Stimulated activated CD4-positive, alpha-beta T cell treated with anti-CD3 and anti-CD28 coated beads, Interleukin-1b, Interleukin-23, amount 100 ng/mL, for 1 hour (primary cell): ENCODE results near the gene RHBDL2.
"Not testable (repeated sequence)": the region's sequence is repeated elsewhere in the genome, so short reads cannot be mapped to it uniquely, and the experiment has no call there.

Experiments
- DNase-seq, 2 donors: peaks; one replicate each; pipeline ENCODE4 v3.0.0-alpha.2; 2020; ENCODE audit warnings: low read depth in 2 of 2

Gene RHBDL2

GRCh38 chr1:38881487-38881886, 60.1 kb downstream of the RHBDL2 start, which contains the start of gene GJA9:
GJA9 (minus strand) TSS chr1:38881587; CDS start chr1:38876098, 5,489 bp downstream.
- DNase-seq = no peak

GRCh38 chr1:38875811-38876210, 65.8 kb downstream of the RHBDL2 start:
- DNase-seq = no peak

GRCh38 chr1:38873027-38873969, 68.3 kb downstream of the RHBDL2 start, which contains the start of gene MYCBP:
MYCBP (minus strand) TSS chr1:38873348; CDS start chr1:38873305, 43 bp downstream.
- DNase-seq = peak; percentile 89 to 95

- DNase-seq = no peak
These were observed 69.1 kb downstream of the RHBDL2 start for GRCh38 chr1:38872401-38873026.

GRCh38 chr1:38870996-38871395, 70.6 kb downstream of the RHBDL2 start:
- no peak for DNase-seq

- DNase-seq = no peak
These were observed 74.4 kb downstream of the RHBDL2 start for GRCh38 chr1:38867208-38867607.

- no peak for DNase-seq
These were observed 76.4 kb downstream of the RHBDL2 start for GRCh38 chr1:38865112-38865715.

GRCh38 chr1:38860454-38860795, 81.2 kb downstream of the RHBDL2 start:
- no peak for DNase-seq

- DNase-seq = peak; percentile 94 to 95
These were observed 81.8 kb downstream of the RHBDL2 start, which contains the start of gene RRAGC for GRCh38 chr1:38859561-38860453. RRAGC (minus strand) TSS chr1:38859772; CDS start chr1:38859646, 126 bp downstream.

GRCh38 chr1:38858833-38859560, 82.6 kb downstream of the RHBDL2 start:
- DNase-seq = peak; percentile 3 to 15

- no peak for DNase-seq
These were observed 88.8 kb downstream of the RHBDL2 start for GRCh38 chr1:38852780-38853179.

GRCh38 chr1:38848071-38848470, 93.6 kb downstream of the RHBDL2 start:
- DNase-seq = no peak

- no peak for DNase-seq
These were observed 95.4 kb downstream of the RHBDL2 start for GRCh38 chr1:38846210-38846609.

GRCh38 chr1:38845088-38845487, 96.5 kb downstream of the RHBDL2 start:
- DNase-seq = not testable (repeated sequence)

GRCh38 chr1:38840281-38840680, 101.3 kb downstream of the RHBDL2 start:
- no peak for DNase-seq

GRCh38 chr1:38839363-38839762, 102.3 kb downstream of the RHBDL2 start:
- no peak for DNase-seq

- DNase-seq = not testable (repeated sequence)
These were observed 105.3 kb downstream of the RHBDL2 start for GRCh38 chr1:38836316-38836715.
